NCI-H128 (cell line): ENCODE data around the gene PNPLA7.
A peak's percentile ranks its signal among the peaks of the same experiment; 100 is the strongest.

Experiments used
- DNase-seq: peaks from one replicate; lab custom pipeline; 2025; ENCODE audit not compliant: unreplicated experiment; lab: John Stamatoyannopoulos, UW

PNPLA7 gene

DNA sequence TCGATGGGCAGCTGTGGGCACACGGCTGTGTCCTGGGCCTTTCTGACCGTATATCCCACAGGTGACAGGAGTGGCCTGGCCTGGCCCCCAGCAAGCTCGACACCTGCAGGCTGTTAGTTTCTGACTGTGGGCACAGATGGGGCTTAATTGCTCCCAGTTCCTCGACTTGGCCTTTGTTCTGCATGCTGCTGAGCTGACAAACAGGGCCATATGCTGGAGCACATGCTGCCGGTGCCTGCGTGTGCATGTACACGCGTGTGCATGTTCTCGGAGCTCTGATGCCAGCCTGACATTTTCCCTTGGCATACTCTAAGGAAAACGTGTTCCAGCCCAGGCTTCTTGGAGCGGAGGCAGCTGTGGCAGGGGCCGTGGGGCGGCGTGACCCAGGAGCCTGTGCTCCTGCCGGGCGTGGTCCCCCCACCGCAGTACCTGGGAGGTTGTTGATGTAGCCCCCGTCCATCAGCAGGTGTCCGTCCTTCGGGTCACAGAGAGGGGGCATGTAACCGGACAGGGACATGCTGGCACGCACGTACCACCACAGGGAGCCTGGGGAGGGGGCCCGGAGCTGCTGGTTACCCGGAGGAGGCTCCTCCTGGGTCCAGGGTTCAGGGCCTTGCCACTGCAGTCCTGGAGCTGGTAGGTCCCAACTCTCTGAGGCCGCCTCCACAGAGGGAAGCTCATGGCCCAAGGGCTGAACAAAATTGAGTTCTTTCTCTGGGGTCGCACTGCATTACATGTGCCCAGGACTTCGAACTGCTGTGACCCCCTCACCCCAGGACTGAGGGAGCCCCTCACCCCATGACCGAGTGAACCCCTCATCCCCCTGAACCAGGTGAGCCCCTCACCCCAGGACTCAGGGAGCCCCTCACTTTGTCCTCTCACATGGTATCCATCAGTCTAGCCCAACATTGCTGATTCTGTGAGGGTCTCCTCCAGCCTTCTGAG, 86.9 kb downstream of the PNPLA7 start:
- DNase-seq: no peak

DNA sequence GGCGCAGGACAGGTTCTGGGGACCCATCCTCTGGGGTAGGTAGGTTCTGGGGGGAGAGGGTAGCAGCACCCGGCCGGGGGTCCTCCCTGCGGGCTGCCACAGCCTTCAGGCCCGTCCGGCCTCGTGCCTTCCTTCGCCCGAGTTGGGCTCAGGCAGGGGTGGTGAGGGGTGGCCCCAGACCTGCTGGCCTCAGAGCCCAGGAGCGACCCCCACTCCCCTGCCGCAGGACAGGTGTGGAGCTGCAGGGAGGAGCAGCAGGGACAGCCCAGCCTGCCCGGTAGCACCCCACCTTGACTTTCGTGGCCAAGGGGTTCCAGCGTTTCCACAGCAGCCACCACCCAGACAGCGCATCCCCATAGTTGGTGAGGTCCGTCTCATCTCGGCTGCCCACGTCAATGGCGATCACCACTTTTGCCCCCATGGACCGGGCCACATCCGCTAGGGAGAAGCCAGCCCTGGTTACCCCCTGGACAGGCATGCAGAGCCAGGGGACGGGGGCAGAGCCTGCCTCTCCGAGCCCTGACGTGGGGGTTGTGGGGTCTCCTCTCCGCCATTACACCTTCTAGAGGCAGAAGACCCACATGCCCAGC, 87.7 kb downstream of the PNPLA7 start:
- no peak for DNase-seq

GRCh38 chr9:137461663-137462395, 88.4 kb downstream of the PNPLA7 start:
- DNase-seq: no peak

DNA sequence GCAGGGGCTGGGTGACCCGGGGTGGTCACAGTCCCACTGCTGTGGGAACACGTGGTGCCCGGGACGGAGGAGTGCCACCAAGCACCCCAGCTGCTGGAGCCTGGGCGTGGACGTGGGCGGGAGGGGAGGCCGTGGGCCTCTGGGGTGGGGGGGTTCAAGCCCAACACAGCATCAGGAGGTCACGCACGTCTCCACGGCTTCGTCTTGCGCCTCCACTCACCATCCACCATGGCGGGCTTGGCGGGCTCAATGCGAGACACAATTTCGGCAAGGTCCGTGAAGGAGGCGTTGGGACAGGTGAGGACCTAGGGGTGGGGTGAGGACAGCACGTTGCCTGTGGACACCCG, 88.9 kb downstream of the PNPLA7 start:
- DNase-seq: no peak

DNA sequence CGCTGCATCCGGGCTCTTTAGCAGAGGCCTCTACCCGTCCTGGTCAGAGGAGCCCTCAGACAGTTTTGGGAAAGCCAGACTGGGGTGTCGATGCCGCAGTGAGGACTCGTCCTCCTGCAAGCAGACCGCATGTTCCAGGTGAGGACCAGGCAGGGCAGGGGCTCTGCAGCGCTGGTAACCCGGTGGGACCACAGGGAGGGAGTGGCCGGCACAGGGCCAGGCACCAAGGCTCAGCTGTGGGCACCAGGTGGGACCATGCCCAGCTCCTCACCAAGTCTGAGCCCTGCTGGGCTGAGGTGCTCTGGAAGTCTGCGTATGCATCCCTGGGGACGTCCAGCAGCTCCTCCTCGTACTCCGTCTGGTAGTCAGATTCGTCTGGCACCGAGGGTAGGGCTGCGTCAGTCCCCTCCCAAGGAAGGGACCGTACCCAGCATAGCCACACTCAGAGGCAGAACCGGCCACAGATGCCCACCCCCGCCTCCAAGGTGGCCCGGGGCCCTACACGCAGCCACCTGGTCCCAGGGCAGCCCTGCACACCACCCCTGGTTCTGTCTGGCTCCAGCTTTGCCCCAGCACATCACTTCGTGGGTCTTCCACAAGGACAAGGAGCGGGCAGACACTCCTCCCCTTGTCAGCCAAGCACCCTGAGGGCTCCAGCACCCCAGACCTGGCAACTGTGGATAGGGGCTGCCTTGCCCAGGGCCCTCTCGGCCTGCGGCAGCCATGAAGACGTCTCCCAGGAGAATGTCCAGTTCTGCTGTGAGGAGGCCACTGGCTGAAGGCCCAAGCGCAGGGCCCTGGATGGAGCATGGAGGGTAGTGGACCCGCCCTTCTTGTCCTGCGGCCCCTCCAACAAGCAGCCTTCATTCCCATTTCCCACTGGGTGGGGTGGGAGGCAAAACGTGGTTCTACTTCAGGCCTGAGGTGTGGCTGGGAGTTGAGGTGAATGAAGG, 89.6 kb downstream of the PNPLA7 start:
- DNase-seq: no peak

- DNase-seq: no peak
These were observed 90.4 kb downstream of the PNPLA7 start for GRCh38 chr9:137459601-137460362.

GRCh38 chr9:137459152-137459600, 91.0 kb downstream of the PNPLA7 start, which contains the start of gene NSMF:
Gene NSMF (minus strand): TSS chr9:137459334. CDS start chr9:137459102, 232 bp downstream.
- peak; percentile 86 for DNase-seq

- peak; percentile 53 for DNase-seq
These were observed 91.7 kb downstream of the PNPLA7 start for GRCh38 chr9:137458194-137459151.

DNA sequence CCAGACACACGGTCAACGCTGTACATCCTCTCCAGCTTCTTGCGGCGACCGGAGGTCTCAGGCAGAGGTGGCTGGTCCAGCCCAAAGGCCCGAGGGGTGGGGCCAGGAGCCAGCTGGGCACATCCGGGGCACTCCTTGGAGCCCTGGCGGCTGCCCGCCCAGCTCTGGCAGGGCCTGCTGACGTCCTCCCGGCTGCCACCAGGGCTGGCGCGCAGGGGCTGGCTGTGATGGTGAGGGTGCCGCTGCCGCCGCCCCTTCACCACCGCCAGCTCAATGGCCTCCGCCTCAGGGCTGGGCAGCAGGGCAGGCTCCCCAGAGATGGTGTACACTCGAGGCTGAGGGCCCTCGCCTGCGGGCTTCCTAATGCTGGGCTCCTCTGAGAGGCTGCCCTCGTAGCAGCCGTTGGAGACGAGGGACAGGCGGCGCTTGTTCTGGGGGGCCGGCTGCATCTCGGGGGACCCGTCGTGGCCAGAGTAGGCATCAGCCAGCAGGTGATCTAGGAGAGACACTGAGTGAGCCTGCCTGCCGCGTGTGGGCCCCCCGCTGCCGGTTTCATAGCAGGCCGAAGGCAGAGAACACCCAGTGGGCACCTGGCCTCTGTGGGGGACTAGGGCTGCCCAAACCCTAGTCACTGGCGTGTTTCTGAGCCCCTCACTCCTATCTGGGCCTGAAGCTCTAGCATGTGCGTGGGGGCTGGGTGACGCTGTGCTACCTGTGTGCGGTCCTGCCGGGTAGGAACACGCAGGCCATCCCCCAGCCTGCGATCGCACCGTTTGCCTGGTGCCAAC, 92.6 kb downstream of the PNPLA7 start:
- no peak for DNase-seq

DNA sequence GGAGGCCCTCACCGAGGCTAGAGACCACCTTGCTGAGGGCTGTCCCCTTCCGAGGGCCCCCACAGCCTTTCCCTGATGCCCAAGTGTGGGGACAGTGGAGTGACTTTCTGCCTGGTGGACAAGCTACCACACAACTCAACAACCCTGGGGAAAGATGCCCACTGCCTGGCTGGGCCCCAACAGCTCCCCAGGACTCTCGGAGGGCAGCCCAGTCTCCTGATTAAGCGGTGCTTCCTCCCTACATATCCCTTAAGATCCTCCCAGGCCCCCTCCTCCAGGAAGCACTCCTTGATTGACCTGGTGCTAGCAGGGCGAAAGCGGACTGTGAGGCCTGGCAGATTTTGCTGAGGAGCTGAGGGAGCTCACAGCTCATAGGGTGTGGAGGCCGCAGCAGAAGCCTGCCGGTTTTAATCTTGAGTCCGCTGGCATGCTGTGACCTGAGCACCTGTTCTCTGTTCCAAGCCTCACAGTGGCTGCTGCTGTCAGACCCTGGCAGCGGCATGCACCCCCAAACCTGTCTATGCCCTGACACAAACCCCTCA, 93.3 kb downstream of the PNPLA7 start:
- DNase-seq: no peak

DNA sequence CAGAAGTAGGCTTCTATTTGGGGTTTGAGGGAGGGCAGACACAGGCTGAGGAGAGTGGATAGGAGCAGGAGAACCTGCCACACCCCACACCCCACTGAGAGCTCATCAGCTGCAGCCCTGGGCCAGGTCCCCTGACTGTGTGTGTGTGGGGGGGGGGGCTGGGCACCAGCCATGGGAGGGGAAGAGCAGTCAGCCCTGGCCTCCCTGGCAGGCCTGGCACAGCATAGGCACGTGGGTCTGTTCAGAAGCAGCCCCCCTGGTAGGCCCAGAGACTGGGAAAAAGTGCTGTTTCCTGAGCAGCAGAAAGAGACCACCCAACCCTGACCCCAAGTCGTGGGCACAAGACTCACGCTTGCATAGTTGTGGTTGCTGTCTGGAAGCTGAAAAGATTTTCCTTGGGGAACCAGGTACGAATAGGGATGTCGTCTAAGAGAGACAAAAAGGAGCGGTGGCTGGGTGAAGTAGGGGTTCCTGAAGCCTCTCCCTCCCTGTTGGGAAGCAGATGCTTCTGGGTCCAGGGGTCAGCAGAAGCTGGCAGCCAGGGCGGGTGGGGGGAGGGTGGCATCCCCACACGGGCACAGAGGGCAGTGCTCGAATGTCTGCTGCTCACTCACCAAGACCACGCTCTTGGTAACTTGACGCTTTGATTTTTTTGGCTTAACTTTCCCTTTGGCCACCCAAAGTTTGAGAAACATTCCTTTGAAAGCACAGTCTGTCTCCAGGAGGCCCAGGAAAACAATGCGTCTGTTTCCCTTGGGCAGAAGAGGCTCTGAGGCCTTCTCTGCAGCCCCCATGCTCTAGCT, 93.9 kb downstream of the PNPLA7 start:
- DNase-seq: no peak

DNA sequence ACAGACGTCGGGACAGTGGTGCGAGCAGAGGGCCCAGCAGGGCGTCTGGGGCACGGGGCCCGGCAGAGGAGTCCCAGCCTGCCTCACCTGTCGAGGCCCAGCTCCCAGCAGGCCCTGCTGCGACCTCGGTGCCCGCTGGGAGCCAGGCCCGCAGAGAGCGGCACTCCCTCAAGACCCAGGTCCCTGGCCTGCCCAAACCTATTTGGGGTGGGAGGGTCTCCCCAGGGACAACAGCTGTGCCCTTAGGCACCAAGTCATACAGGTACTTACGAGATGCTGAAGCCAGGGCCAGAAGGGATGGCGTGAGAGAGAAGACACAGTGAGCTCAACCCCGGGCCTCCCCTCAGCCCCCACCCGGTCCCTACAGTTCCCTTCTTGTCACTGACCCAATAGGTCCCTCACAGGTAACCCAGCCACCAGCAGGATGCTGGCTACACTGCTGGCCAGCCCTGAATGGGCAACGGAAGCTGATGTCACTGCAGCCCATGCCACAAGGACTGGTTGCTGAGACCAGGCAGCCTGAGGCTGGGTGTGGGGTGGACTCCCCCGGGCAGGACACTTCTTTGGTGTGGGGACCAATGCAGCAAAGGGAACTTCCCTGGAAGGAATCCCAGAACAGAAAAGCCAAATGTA, 94.7 kb downstream of the PNPLA7 start:
- DNase-seq: no peak

DNA sequence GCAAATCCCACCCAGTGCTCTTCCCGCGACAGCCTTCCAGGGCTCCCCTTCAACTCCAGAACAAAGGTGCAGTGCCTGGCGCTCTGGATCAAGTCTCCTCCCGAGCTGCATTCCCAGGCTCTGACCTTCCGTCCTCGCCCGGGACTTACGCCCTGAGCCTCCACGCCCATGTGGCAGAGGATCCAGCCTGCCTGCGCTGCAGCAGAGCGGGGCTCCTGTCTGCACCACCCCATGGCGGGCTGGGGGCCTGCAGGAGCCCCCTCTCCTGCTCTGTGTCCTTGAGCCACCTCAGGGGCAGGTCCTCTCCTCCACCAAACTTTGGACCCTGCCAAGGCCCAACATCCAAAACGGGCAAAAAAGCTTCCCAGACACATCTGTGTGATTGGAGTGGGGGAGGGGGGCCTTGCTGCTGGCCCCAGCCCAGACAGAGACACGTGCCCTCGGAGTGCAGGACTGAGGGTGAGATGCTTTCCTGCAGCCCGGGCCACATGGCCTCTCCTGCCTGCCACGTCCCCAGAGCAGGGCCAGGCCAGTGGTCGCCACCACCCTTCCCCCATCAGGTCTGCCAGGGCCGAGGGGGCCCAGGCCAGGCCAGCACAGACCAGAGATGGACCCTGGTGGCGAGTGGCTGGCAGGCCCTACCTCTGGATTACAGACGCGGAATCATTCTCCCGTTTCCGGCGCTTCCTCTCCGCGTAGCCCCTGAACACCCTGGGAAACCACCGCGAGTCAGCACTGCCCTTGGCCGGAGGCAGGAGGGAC, 95.4 kb downstream of the PNPLA7 start:
- no peak for DNase-seq

- no peak for DNase-seq
These were observed 96.0 kb downstream of the PNPLA7 start for GRCh38 chr9:137454145-137454596.

DNA sequence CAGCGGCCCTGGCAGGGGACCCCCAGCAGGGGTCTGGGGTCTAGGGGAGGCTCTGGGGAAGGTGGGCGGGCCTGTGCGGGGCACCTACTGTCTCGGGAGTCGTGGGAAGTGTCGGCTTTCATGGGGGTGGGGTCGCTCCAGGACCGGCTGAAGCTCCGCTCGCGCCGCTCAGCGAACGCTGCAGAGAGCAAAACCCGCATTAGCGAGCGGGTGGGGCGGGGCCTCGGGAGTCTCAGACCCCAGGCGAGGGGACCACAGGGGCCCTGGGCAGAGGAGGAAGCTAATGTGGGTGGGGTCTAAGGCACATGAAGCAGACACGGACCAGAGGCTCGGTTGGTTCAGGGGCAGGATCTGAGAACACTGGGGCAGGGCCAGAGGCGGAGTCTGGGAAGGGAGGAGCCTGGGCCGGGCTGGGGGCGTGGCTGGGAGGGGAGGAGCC, 96.5 kb downstream of the PNPLA7 start:
- DNase-seq: no peak
